ENCODE measurements around the gene PRB3.

Gene PRB3

GRCh38 chr12:11269607-11270006, at the start of gene PRB3:
PRB3 (minus strand) TSS chr12:11269707; CDS start chr12:11269669, 38 bp downstream.
- no peak for DNase-seq

DNA sequence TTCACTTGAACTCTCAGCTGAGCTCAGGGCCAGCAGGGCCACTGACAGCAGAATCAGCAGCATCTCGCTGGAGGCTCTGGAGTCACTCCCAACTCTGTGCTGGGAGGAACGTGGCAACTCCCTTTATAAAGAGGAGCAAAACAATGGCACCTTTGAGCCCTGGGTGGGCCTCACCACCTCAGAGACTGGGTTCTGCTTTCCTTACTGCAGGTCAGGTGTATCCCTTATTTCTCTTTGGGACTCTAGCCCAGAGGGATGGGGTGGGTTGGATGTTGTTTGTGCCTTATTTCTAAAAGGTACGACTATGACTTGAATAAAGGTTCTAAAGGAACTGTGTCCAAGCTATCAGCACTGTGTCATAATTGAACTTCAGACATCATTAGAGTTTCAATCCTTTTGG, 40.8 kb upstream of the PRB3 start, which contains the start of gene PRB4:
TSS of gene PRB4 (minus strand) at position 101 of the 400 bp plus-strand sequence. CDS start at position 63, 38 bp downstream.
- no peak for DNase-seq

DNA sequence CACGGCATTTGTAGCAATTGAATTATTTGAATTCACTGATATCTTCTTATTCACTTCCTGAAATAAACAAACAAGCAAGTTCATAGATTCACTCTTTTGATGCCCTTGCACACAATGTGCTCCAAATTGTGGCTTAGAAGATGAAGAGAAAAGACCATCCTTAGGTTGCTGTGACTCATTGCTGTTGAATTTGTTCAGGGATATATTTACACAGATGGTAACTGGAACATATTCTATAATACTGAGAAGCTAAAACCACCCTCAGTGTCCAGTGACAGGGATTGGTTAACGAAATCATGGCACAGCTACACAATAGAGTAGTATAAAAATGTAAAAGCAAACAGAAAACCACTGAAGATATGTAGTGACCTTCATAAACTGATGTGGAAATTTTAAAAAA, 37.6 kb upstream of the PRB3 start:
- DNase-seq, result no peak

GRCh38 chr12:11273449-11273848, 3.9 kb upstream of the PRB3 start:
- no peak for DNase-seq

GRCh38 chr12:11264501-11264900, 5.0 kb downstream of the PRB3 start:
- no peak for DNase-seq

- no peak for DNase-seq
Measured at GRCh38 chr12:11246489-11246888, 23.0 kb downstream of the PRB3 start.

GRCh38 chr12:11242656-11243055, 26.9 kb downstream of the PRB3 start:
- DNase-seq, result no peak

DNA sequence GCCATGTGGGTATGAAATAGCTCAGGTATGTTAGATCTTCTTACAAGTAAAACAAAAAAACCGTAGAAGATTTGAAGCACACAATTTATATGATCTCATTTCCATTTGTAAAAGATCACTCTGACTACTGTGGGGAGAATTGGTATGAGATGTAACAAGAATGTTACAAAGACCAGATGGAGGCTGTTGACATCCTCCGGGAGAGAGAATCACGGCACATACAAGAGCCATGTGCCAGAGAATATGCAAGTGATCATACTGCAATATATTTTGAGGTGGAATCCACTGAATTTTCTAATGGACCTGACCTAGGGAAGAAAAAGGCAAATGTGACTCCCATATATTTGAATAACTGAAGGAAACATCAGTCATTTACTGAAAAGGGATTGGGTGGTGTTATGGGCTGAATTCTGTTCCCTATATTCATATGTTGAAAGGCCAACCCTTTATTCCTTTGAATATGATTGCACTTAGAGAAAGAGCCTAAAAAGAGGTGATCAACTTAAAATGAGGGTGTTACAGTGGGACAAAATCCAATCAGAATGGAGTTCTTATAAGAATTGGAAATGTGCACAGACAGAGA, 29.1 kb downstream of the PRB3 start:
- DNase-seq, result no peak

DNA sequence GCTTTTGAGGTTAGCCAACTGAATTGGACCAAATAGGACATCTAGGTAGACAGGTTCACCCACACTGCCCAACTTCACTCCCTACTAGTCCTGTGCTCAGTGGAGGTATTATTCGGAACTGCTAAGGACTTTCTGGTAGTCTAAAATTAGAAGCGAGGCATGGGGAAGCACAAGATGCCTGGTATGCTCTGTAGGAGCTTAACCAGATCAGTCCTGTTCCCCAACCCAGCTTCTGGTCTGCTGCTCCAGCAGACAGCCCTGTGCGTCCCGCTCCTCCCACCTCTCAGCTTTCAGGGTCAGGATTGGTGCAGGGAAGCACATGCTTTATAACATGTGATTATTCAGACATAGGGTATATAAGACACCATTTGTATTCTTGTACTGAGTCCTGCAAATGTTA, 31.2 kb downstream of the PRB3 start:
- no peak for DNase-seq

GRCh38 chr12:11233532-11233931, 36.0 kb downstream of the PRB3 start:
- DNase-seq, result no peak

DNA sequence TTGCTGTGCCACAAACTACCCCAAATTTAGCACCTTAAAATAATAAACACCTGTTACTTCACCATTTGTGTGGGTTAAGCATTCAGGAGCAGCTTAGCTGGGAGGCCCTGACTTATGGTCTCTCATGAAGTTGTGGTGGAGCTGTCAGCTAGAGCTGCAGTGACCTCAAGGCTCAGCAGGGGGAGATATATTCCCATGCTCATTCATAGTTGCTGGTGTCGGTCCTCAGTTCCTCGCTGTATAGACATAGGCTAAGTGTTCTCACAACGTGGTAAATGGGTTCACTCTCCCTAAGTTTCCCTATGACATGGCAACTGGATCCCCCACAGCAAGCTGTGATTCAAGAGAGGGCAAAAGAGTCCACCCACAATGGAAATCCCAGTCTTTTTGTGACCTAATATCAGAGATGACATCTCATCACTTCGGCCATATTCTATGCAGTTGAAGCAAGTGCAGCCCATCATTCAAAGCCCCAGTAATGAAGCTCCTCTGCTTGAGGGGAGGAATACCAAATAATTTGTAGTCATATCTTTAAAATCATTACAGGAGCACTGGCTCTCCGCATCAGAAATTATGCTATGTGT, 41.1 kb downstream of the PRB3 start:
- DNase-seq, result no peak

GRCh38 chr12:11227373-11227772, 42.1 kb downstream of the PRB3 start:
- DNase-seq, result no peak
